Thyroid gland (tissue), 4 donors: ENCODE data around the gene GRIP1. TPM values are rescaled to one million over a fixed set of nuclear protein-coding genes. Genes with fewer than 3 reads are reported as not detected.

Experiments used
- DNase-seq, 2 donors: peaks; one replicate each; pipeline ENCODE4 v3.0.0-alpha.2; 2019
- H3K27ac ChIP-seq, 3 donors: fragments of 200-600 bp; sonication (generic); 1 replicate in 2 of 3; 2 replicates in 1 of 3; pipeline ENCODE4 v1.5.1; 2016 to 2019; ENCODE audit warnings: mild to moderate bottlenecking in 1 of 3, moderate library complexity in 1 of 3
- H3K27me3 ChIP-seq: fragments of 200-600 bp; sonication (generic); one replicate; pipeline ENCODE4 v1.5.1; 2019
- H3K36me3 ChIP-seq, 2 donors: fragments of 200-600 bp; sonication (generic); one replicate each; pipeline ENCODE4 v1.5.1; 2016 to 2019
- H3K4me1 ChIP-seq, 2 donors: fragments of 200-600 bp; sonication (generic); one replicate each; pipeline ENCODE4 v1.5.1; 2017 to 2019
- H3K4me3 ChIP-seq, 3 donors: fragments of 200-600 bp; sonication (generic); replicated peaks in 1 of 3; 1 replicate in 2 of 3; 2 replicates in 1 of 3; pipeline ENCODE4 v1.5.1; 2016; ENCODE audit warnings: mild to moderate bottlenecking in 1 of 3
- H3K9me3 ChIP-seq: fragments of 200-600 bp; sonication (generic); one replicate; pipeline ENCODE4 v1.5.1; 2017
- POLR2A ChIP-seq, 2 donors: fragments of 450-650 bp; IDR thresholded peaks; one replicate each; pipeline ENCODE4 v1.6.1; 2017; ENCODE audit warnings: antibody characterized with exemption in 2 of 2, mild to moderate bottlenecking in 2 of 2, moderate library complexity in 1 of 2
- whole genome bisulfite sequencing, 2 donors: methylation state at CpG; one replicate each; pipeline ENCODE4 v1.1.5; 2017; 5-methylcytosine and 5-hydroxymethylcytosine counted together
- intact Hi-C: fragments of 100-400 bp; cut with DNase I; formaldehyde crosslinking; loops from one replicate; pipeline ENCODE4 v1.15.1; 2023
- total RNA-seq, 4 donors: library from RNA; depleted of rRNA; stranded (reverse); fragments of >200 nt; gene quantifications; one replicate each; pipeline ENCODE4 v1.2.3, GENCODE V29; 2016
- TF ChIP-seq, protein P1 (sequence below), 6 experiments: fragments of 200-600 bp in 3 of 6; fragments of 450-650 bp in 3 of 6; sonication (generic) in 3 of 6; IDR thresholded peaks; one replicate each; pipeline ENCODE4 v1.5.1; 2016 to 2019; ENCODE audit warnings: antibody characterized with exemption in 6 of 6, mild to moderate bottlenecking in 2 of 6, inconsistent platforms in 1 of 6, moderate library complexity in 1 of 6

The GRIP1 gene
- total RNA-seq, 4 donors from 2014 or later: 9.9 to 21.1 (median 15.6) TPM

DNA sequence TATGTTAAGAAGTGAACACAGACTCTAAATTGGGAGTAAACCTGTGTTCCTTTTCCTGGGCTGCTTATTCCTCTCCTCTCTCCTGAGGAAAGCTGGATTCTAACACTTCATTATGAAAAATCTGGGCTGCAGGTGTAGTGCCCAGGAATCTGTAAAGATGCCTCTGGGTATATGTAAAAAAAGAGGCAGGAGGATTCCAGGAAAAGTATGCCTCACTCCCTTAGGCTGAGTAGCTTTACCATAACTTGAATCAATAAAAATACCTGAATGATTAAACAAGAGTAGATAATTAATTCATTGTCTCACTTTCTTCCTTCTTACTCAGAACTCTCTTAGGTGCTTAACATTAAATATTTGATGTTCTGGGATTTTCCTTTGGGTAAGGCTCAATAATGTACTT lies 185.1 kb downstream of the GRIP1 start:
- TF ChIP-seq POLR2A (IDR thresholded peaks at IDR 0.05): no peak
- TF ChIP-seq, protein P1, sequence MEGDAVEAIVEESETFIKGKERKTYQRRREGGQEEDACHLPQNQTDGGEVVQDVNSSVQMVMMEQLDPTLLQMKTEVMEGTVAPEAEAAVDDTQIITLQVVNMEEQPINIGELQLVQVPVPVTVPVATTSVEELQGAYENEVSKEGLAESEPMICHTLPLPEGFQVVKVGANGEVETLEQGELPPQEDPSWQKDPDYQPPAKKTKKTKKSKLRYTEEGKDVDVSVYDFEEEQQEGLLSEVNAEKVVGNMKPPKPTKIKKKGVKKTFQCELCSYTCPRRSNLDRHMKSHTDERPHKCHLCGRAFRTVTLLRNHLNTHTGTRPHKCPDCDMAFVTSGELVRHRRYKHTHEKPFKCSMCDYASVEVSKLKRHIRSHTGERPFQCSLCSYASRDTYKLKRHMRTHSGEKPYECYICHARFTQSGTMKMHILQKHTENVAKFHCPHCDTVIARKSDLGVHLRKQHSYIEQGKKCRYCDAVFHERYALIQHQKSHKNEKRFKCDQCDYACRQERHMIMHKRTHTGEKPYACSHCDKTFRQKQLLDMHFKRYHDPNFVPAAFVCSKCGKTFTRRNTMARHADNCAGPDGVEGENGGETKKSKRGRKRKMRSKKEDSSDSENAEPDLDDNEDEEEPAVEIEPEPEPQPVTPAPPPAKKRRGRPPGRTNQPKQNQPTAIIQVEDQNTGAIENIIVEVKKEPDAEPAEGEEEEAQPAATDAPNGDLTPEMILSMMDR (IDR thresholded peaks at IDR 0.05): no peak
- Histone ChIP-seq H3K27ac (no peak overlapping the region), H3K9me3 (no peaks in the 10 kb centered on the region), H3K36me3 (no peaks in the 10 kb centered on the region), H3K27me3 (no peaks in the 10 kb centered on the region), H3K4me1 (no peaks in the 10 kb centered on the region), H3K4me3 (no peak overlapping the region)
- no peak for DNase-seq
- intact Hi-C loops: no loop called here

DNA sequence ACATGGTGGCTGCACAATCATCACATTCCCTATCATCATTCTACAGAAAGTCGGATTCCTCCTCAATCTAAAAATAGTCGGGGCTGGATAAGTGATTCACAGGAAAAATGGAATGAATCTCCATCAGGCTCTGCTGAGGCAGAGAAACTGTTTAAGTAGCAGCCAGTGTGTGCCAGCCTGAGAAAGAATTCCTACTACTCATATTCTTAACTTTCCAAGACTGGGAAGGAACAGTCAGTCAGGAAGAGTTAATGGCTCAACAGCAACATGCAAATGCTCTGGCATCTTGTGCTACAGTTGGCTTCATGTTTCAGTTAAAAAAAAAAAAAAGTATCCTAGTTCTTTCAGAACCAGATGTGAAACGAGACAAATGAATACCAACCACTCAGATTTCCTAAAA lies 187.0 kb downstream of the GRIP1 start:
- no peak overlapping the region for H3K27ac ChIP-seq
- intact Hi-C loops: no loop called here
- no peak overlapping the region for H3K4me3 ChIP-seq
- TF ChIP-seq, protein P1 (IDR thresholded peaks at IDR 0.05): no peak
- TF ChIP-seq POLR2A (IDR thresholded peaks at IDR 0.05): no peak
- H3K4me1 ChIP-seq: no peaks in the 10 kb centered on the region
- no peaks in the 10 kb centered on the region for H3K27me3 ChIP-seq
- DNase-seq: no peak
- WGBS, 2 donors: 62 to 65% methylated on average over 3 of the region's 3 CpGs
- no peaks in the 10 kb centered on the region for H3K36me3 ChIP-seq
- H3K9me3 ChIP-seq: no peaks in the 10 kb centered on the region

DNA sequence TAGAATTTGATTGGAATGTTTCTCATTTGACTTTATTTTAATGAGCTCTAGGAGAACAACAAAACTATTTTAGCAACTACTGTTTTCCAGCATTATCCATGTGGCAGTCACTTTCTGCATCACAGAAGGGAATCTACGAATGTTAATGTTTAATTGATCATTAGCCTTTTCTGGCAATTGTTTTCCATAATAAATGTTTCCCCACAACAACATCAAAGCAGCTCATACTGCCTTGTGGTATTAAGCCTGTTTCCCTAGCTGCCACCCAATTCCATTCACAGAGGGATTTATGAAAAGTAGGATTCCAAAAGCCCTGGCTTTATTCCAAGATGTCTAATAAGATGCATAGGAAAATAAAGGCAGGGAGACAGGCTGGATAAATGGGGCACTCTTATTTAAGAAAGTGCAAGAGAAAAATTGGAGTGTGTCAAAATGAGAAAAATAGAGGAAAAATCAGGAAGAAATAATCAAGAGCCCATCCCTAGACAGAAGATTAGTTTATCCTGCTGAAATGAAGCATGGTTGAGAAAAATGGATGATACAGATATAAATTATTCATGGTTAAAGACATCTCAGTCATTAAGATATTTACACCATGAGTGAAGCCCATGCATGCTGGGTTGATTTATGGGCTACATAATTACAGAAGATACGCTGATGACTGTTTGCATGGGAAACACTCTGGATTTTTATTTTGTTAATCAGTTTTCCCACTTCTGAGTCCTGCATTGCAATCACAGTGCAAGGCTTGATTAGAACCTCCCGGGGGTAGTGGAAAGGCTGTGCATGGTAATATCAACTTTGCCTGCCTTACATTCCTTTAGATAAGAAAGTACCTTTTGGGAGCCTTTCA lies 196.3 kb downstream of the GRIP1 start:
- no peak for DNase-seq
- intact Hi-C loops: no loop called here
- Histone ChIP-seq H3K9me3 (no peaks in the 10 kb centered on the region), H3K4me1 (no peaks in the 10 kb centered on the region), H3K36me3 (no peaks in the 10 kb centered on the region), H3K4me3 (no peak overlapping the region), H3K27ac (no peak overlapping the region), H3K27me3 (no peaks in the 10 kb centered on the region)
- WGBS, 2 donors: 60 to 68% methylated on average over 3 of the region's 3 CpGs
- TF ChIP-seq, protein P1 (IDR thresholded peaks at IDR 0.05): no peak
- TF ChIP-seq POLR2A (IDR thresholded peaks at IDR 0.05): no peak

- no peaks in the 10 kb centered on the region for H3K27me3 ChIP-seq
- no peak for DNase-seq
- no peaks in the 10 kb centered on the region for H3K4me1 ChIP-seq
- TF ChIP-seq, protein P1 (IDR thresholded peaks at IDR 0.05): no peak
- TF ChIP-seq POLR2A (IDR thresholded peaks at IDR 0.05): no peak
- no peak overlapping the region for H3K4me3 ChIP-seq
- H3K36me3 ChIP-seq: no peaks in the 10 kb centered on the region
- H3K27ac ChIP-seq: no peak overlapping the region
- H3K9me3 ChIP-seq: no peaks in the 10 kb centered on the region
- intact Hi-C loops: no loop called here
Observed at GRCh38 chr12:66467932-66468331, 210.9 kb downstream of the GRIP1 start.

- Histone ChIP-seq H3K9me3 (no peaks in the 10 kb centered on the region), H3K27me3 (no peaks in the 10 kb centered on the region), H3K4me1 (no peaks in the 10 kb centered on the region), H3K36me3 (no peaks in the 10 kb centered on the region), H3K4me3 (no peak overlapping the region), H3K27ac (no peak overlapping the region)
- intact Hi-C loops: no loop called here
- no peak for DNase-seq
- 63 to 69% methylated on average over 3 of the region's 3 CpGs for WGBS, 2 donors
- TF ChIP-seq, protein P1 (IDR thresholded peaks at IDR 0.05): no peak
- no peak for TF ChIP-seq POLR2A (IDR thresholded peaks at IDR 0.05)
Observed at GRCh38 chr12:66461331-66461730, 217.5 kb downstream of the GRIP1 start.
